SK-N-SH (cell line): ENCODE results near the gene ZNF764. TPM values are rescaled to one million over a fixed set of nuclear protein-coding genes. Genes with fewer than 3 reads are reported as not detected.
A peak's percentile ranks its signal among the peaks of the same experiment; 100 is the strongest.

Experiments
- CTCF ChIA-PET: fragments of 300-600, 350-600 bp; formaldehyde crosslinking; extraction: SDS; loops from one replicate; lab custom pipeline; 2021; lab: Yijun Ruan, JAX
- POLR2A ChIA-PET: fragments of 350-600 bp; sonication (Branson Sonifier 250); formaldehyde crosslinking; extraction: SDS; loops from one replicate; lab custom pipeline; 2020; ENCODE audit warnings: antibody characterized with exemption, inconsistent platforms; lab: Yijun Ruan, JAX
- DNase-seq: peaks from one replicate; pipeline ENCODE4 v3.0.0; 2012
- H2AFZ ChIP-seq: fragments of 200-600 bp; sonication (generic); 2 replicates; pipeline ENCODE4 v1.8.1; 2016; ENCODE audit warnings: antibody characterized with exemption, mild to moderate bottlenecking, low read depth
- H3F3A ChIP-seq: fragments of 200-600 bp; sonication (generic); replicated peaks from 2 replicates; pipeline ENCODE3; 2016; ENCODE audit warnings: antibody characterized with exemption, mild to moderate bottlenecking; ENCODE audit not compliant: insufficient read depth
- H3K27ac ChIP-seq, 2 experiments: fragments of 200-500 bp in 1 of 2; fragments of 200-600 bp in 1 of 2; sonication (Bioruptor generic) in 1 of 2; sonication (generic), shearing (Covaris generic) in 1 of 2; 2 replicates each; pipeline versions ENCODE4 v1.5.1 to v1.6.1; 2014 to 2016; ENCODE audit warnings: low read depth in 2 of 2, inconsistent platforms in 1 of 2, low read length in 1 of 2, mild to moderate bottlenecking in 1 of 2, mixed read lengths in 1 of 2
- H3K27me3 ChIP-seq: fragments of 200-600 bp; sonication (generic), shearing (Covaris generic); 2 replicates; pipeline ENCODE4 v1.6.1; 2016; ENCODE audit warnings: mixed run types; ENCODE audit not compliant: insufficient read depth
- H3K36me3 ChIP-seq, 2 experiments: fragments of 200-500 bp in 1 of 2; fragments of 200-600 bp in 1 of 2; sonication (Bioruptor generic) in 1 of 2; sonication (generic) in 1 of 2; replicated peaks in 1 of 2; 2 replicates each; pipeline versions ENCODE3 to v1.5.1; 2014 to 2016; ENCODE audit warnings: low read length in 1 of 2, mild to moderate bottlenecking in 1 of 2; ENCODE audit not compliant: insufficient read depth in 2 of 2, control insufficient read depth in 1 of 2
- H3K4me1 ChIP-seq, 2 experiments: fragments of 200-500 bp in 1 of 2; fragments of 200-600 bp in 1 of 2; sonication (Bioruptor generic) in 1 of 2; sonication (generic), shearing (Covaris generic) in 1 of 2; 2 replicates each; pipeline versions ENCODE4 v1.5.1 to v1.6.1; 2014 to 2016; ENCODE audit warnings: low read depth in 1 of 2, low read length in 1 of 2, mixed run types in 1 of 2; ENCODE audit not compliant: insufficient read depth in 2 of 2, control insufficient read depth in 1 of 2
- H3K4me2 ChIP-seq: fragments of 200-600 bp; sonication (generic), shearing (Covaris generic); 2 replicates; pipeline ENCODE4 v1.6.1; 2017; ENCODE audit warnings: mixed run types
- H3K4me3 ChIP-seq, 2 experiments: fragments of 200-500 bp in 1 of 2; fragments of 200-600 bp in 1 of 2; sonication (Bioruptor generic) in 1 of 2; sonication (generic), shearing (Covaris generic) in 1 of 2; 2 replicates each; pipeline versions ENCODE4 v1.5.1 to v1.8.1; 2014 to 2016; ENCODE audit warnings: low read depth in 2 of 2, inconsistent platforms in 1 of 2, low read length in 1 of 2, mild to moderate bottlenecking in 1 of 2, mixed read lengths in 1 of 2, moderate library complexity in 1 of 2
- H3K79me2 ChIP-seq: fragments of 200-600 bp; sonication (generic); 2 replicates; pipeline ENCODE4 v1.8.1; 2017; ENCODE audit warnings: mild to moderate bottlenecking; ENCODE audit not compliant: insufficient read depth
- H3K9ac ChIP-seq: fragments of 200-600 bp; sonication (generic); 2 replicates; pipeline ENCODE4 v1.6.1; 2017; ENCODE audit warnings: mixed run types
- H3K9me2 ChIP-seq: fragments of 200-600 bp; sonication (generic); 2 replicates; pipeline ENCODE4 v1.6.1; 2017; ENCODE audit warnings: mixed run types
- H3K9me3 ChIP-seq: fragments of 200-600 bp; sonication (generic); 2 replicates; pipeline ENCODE4 v1.6.1; 2017; ENCODE audit warnings: mixed run types, mild to moderate bottlenecking, moderate library complexity
- H4K20me1 ChIP-seq: fragments of 200-600 bp; sonication (generic); 2 replicates; pipeline ENCODE4 v1.6.1; 2017; ENCODE audit warnings: mild to moderate bottlenecking, mixed run types; ENCODE audit not compliant: insufficient read depth
- CHD2 ChIP-seq: fragments of 150-350 bp; IDR thresholded peaks from 2 replicates; pipeline ENCODE4 v1.6.1; 2018; ENCODE audit warnings: low read length; ENCODE audit not compliant: partially characterized antibody
- MXI1 ChIP-seq: IDR thresholded peaks from 2 replicates; pipeline ENCODE4 v1.6.1; 2012; ENCODE audit warnings: mild to moderate bottlenecking, low read depth, low read length, improper control_type of control experiment
- NFIC ChIP-seq: IDR thresholded peaks from 2 replicates; pipeline ENCODE4 v1.4.0; 2012; ENCODE audit warnings: borderline replicate concordance
- NRF1 ChIP-seq: IDR thresholded peaks from 2 replicates; pipeline ENCODE4 v1.6.1; 2012; ENCODE audit warnings: low read depth, mild to moderate bottlenecking, low read length
- POLR2AphosphoS5 ChIP-seq: IDR thresholded peaks from 2 replicates; pipeline ENCODE4 v1.6.1; 2012; ENCODE audit warnings: low read depth, low read length
- RCOR1 ChIP-seq: fragments of 150-350 bp; IDR thresholded peaks from 2 replicates; pipeline ENCODE4 v1.6.1; 2017; ENCODE audit warnings: antibody characterized with exemption, low read length
- RFX5 ChIP-seq: IDR thresholded peaks from 2 replicates; pipeline ENCODE4 v1.6.1; 2012; ENCODE audit warnings: mild to moderate bottlenecking, improper control_type of control experiment, low read length
- RXRA ChIP-seq: IDR thresholded peaks from 2 replicates; pipeline ENCODE4 v1.4.0; 2012; ENCODE audit warnings: low read depth, mild to moderate bottlenecking, borderline replicate concordance
- SIN3A ChIP-seq: IDR thresholded peaks from 2 replicates; pipeline ENCODE4 v1.6.1; 2012; ENCODE audit warnings: low read depth, mild to moderate bottlenecking, low read length, moderate library complexity, borderline replicate concordance
- SMC3 ChIP-seq: IDR thresholded peaks from 2 replicates; pipeline ENCODE4 v1.6.1; 2012; ENCODE audit warnings: low read depth, low read length, improper control_type of control experiment
- ZBTB33 ChIP-seq: IDR thresholded peaks from 2 replicates; pipeline ENCODE4 v1.4.0; 2012; ENCODE audit warnings: low read depth, borderline replicate concordance
- WGBS: methylation state at CpG from one replicate; pipeline ENCODE4 v1.1.6; 2017; ENCODE audit warnings: low lambda C conversion rate; 5-methylcytosine and 5-hydroxymethylcytosine counted together
- polyA plus RNA-seq, 3 experiments: library from polyadenylated mRNA; depleted of rRNA; stranded (reverse); fragments of >200 nt; gene quantifications; 2 replicates each; pipeline ENCODE4 v1.2.3, GENCODE V29; 2012
- TF ChIP-seq, protein P1 (sequence below): fragments of 150-350 bp; IDR thresholded peaks from 2 replicates; pipeline ENCODE4 v1.6.1; 2016; ENCODE audit warnings: mild to moderate bottlenecking, low read depth, low read length

ZNF764 gene
- polyA plus RNA-seq, 1 of the 3 experiments (the other 2 are of a cell fraction): 2.8 TPM

DNA sequence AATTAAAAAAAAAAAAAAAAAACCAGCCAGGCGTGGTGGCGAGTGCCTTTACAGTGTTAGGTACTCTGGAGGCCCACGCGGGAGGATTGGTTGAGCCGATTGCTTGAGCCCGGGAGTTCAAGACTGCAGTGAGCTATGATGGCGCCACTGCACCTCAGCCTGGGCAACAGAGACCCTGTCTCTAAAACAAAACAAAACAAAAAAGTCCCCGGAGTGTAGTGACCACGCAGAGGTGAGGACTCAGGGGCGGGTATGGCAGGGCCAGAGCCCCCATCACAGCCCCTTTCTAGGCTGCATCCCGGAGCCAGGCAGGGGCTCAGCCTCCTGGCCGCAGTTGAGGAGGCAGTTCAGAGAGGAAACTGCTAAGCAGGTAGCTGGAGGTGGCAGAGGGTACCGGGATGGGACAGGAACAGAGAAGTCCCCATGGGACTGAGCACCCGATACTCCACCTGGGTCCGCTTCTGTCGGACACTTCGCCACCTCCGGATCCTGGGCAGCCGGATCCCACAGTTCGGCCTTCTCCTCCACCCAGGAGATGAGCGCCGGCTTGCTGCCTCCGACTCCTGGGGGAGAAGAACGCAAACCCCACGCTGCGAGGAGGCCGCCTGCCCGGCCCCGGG is 24.3 kb downstream of the ZNF764 start:
- Histone ChIP-seq H3K9me2 (no peaks in the 10 kb centered on the region), H4K20me1 (no peaks in the 10 kb centered on the region), H2AFZ (peak overlapping the region; percentile 94), H3K27me3 (no peaks in the 10 kb centered on the region), H3K9me3 (no peaks in the 10 kb centered on the region), H3F3A (peaks cover 7% of the 10 kb centered on the region), H3K4me2 (peak overlapping the region; percentile 83), H3K9ac (peak overlapping the region; percentile 89), H3K4me1 (peaks cover 8 to 17% of the 10 kb centered on the region in 2 experiments; a peak in 3 of 4 replicates), H3K36me3 (peaks cover 10 to 14% of the 10 kb centered on the region in 2 experiments), H3K27ac (peak overlapping the region; percentile 81 to 86), H3K79me2 (peaks cover 16% of the 10 kb centered on the region), H3K4me3 (peak overlapping the region; percentile 65 to 68)
- CTCF ChIA-PET: interaction anchor here (1.3 to 2.6 kb wide), 4 partner anchors 23 to 104 kb away, joined by 3 to 19 read pairs (median 4); partner anchors contain the start of gene DCTPP1
- 31% methylated on average over 24 of the region's 29 CpGs for WGBS
- no peak for TF ChIP-seq SIN3A
- TF ChIP-seq CHD2: no peak
- TF ChIP-seq ZBTB33: no peak
- POLR2A ChIA-PET: interaction anchor here (0.6 to 2.8 kb wide), 4 partner anchors 23 to 124 kb away, joined by 3 to 47 read pairs (median 10); partner anchors contain the start of genes ZNF688 and ZNF764
- DNase-seq: peak; percentile 50

- CTCF ChIA-PET: interaction anchor here (0.9 to 1.4 kb wide), 3 partner anchors 24 to 103 kb away, joined by 3 to 4 read pairs (median 3); partner anchors contain the start of gene DCTPP1
- TF ChIP-seq NRF1 (no peak), RXRA (no peak), RCOR1 (no peak), RFX5 (no peak), NFIC (no peak), POLR2AphosphoS5 (no peak), ZBTB33 (no peak), SIN3A (no peak), SMC3 (no peak), MXI1 (no peak)
- TF ChIP-seq, protein P1, sequence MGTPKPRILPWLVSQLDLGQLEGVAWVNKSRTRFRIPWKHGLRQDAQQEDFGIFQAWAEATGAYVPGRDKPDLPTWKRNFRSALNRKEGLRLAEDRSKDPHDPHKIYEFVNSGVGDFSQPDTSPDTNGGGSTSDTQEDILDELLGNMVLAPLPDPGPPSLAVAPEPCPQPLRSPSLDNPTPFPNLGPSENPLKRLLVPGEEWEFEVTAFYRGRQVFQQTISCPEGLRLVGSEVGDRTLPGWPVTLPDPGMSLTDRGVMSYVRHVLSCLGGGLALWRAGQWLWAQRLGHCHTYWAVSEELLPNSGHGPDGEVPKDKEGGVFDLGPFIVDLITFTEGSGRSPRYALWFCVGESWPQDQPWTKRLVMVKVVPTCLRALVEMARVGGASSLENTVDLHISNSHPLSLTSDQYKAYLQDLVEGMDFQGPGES: no peak
- TF ChIP-seq, all 33 proteins: peak for 0
- H3K4me2 ChIP-seq: 0 out of 2 replicates have a peak overlapping the region, but pooled peaks have one; percentile 83
These were observed 25.0 kb downstream of the ZNF764 start for GRCh38 chr16:30533146-30533522.

More at GRCh38 chr16:30533146-30533522, 25.0 kb downstream of the ZNF764 start:
- Histone ChIP-seq H3F3A (peaks cover 7% of the 10 kb centered on the region), H4K20me1 (no peaks in the 10 kb centered on the region), H3K9ac (no peak overlapping the region), H2AFZ (no peak overlapping the region), H3K9me3 (no peaks in the 10 kb centered on the region), H3K79me2 (peaks cover 16% of the 10 kb centered on the region), H3K27ac (no peak overlapping the region), H3K4me3 (no peak overlapping the region), H3K4me1 (peaks cover 8 to 18% of the 10 kb centered on the region in 2 experiments; a peak in 3 of 4 replicates), H3K9me2 (no peaks in the 10 kb centered on the region), H3K27me3 (no peaks in the 10 kb centered on the region), H3K36me3 (peaks cover 10 to 14% of the 10 kb centered on the region in 2 experiments)
- POLR2A ChIA-PET: no interaction called here
- DNase-seq: no peak
- 93% methylated on average over 11 of the region's 11 CpGs for WGBS
